H1 (cell line): ENCODE data around the gene SF3B2. TPM values are rescaled to one million over a fixed set of nuclear protein-coding genes. Genes with fewer than 3 reads are reported as not detected.
A peak's percentile ranks its signal among the peaks of the same experiment; 100 is the strongest.

ENCODE experiments used
- ATF2 ChIP-seq: IDR thresholded peaks from 2 replicates; pipeline ENCODE4 v1.6.1; 2012; ENCODE audit warnings: low read length, inconsistent platforms
- E2F6 ChIP-seq: IDR thresholded peaks from 2 replicates; pipeline ENCODE4 v1.6.1; 2012; ENCODE audit warnings: inconsistent platforms
- HDAC2 ChIP-seq, 2 experiments: fragments of 300-600 bp in 1 of 2; sonication (generic) in 1 of 2; IDR thresholded peaks; 2 replicates each; pipeline ENCODE4 v1.6.1; 2011 to 2012; ENCODE audit warnings: low read depth in 2 of 2, low read length in 2 of 2, mild to moderate bottlenecking in 2 of 2, moderate library complexity in 2 of 2, borderline replicate concordance in 1 of 2, inconsistent platforms in 1 of 2
- HDAC6 ChIP-seq: IDR thresholded peaks from one replicate; pipeline ENCODE4 v1.7.1; 2012; ENCODE audit warnings: low read depth, mild to moderate bottlenecking, inconsistent platforms, low read length, moderate library complexity
- TAF7 ChIP-seq: optimal IDR thresholded peaks from 2 replicates; pipeline ENCODE3; 2011; ENCODE audit warnings: low read depth, mild to moderate bottlenecking, inconsistent platforms, low read length, moderate library complexity, borderline replicate concordance
- TBP ChIP-seq: IDR thresholded peaks from 2 replicates; pipeline ENCODE4 v1.6.1; 2011; ENCODE audit warnings: low read depth, low read length, improper control_type of control experiment
- polyA plus RNA-seq, 7 experiments: library from polyadenylated mRNA; depleted of rRNA in 3 of 7; stranded (reverse) in 5 of 7; unstranded in 2 of 7; fragments of >200 nt in 5 of 7; fragments of 200-250 nt in 2 of 7; gene quantifications; 1 replicate in 5 of 7; 2 replicates in 1 of 7; 4 replicates in 1 of 7; pipeline versions ENCODE4 v1.2.1 to v1.2.3, GENCODE V29; 2011 to 2013; ENCODE audit warnings: missing spikeins in 2 of 7, mixed read lengths in 2 of 7
- total RNA-seq: library from RNA; stranded (reverse); fragmentation: NEBNext Ultra II Directional; extraction: Animal tissue kit (Norgen Biotek cat#: 25700); gene quantifications from 2 replicates; pipeline ENCODE4 v1.2.1, GENCODE V29; 2021

Gene SF3B2
- total and polyA plus RNA-seq, 2 of the 8 experiments (the other 6 are each of a cell fraction or from before 2014, with no cell fraction given) = 182 to 237 TPM

- TF ChIP-seq ATF2 = 0 out of 2 replicates have a peak, but pooled peaks have one; percentile 8
- peak; percentile 74 for TF ChIP-seq TAF7
- TF ChIP-seq TBP = peak; percentile 71
- no peak for TF ChIP-seq HDAC6
- 0 out of 4 replicates have a peak, but pooled peaks of 1 of the 2 experiments have one; percentile 78 for TF ChIP-seq HDAC2 (IDR thresholded peaks at IDR 0.05; ENCODE audit: borderline replicate concordance in 1 of 2, low read depth in 2 of 2, low read length in 2 of 2)
- 0 out of 2 replicates have a peak, but pooled peaks have one; percentile 25 for TF ChIP-seq E2F6
Observed at GRCh38 chr11:66051766-66052663, at the start of gene SF3B2 (continued).
